GM19438 (cell line): ENCODE results near the gene CLEC2L.

Experiments used
- ATAC-seq: cut with Tn5 transposase; IDR thresholded peaks from one replicate; pipeline ENCODE4 v1.9.1; 2021; ENCODE audit warnings: low read depth; ENCODE audit not compliant: unreplicated experiment

CLEC2L gene

DNA sequence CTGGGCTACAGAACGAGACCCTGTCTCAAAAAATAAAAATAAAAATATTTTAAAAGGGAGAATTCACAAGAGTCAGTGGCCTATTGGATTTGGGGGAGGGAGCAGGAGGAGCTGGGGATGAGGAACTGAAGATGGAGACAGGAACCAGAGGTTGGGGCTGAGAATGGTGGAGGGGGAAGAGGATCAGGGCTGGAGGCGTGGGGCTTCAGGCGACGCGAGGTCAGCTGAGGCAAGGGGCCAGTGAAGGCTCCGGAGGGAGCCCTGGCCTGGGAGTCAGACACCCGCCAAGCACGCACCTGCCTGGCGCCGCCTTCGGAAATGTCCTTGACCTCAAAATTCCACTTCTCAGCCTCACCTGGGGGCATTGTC is 671 bp upstream of the CLEC2L start:
- no peak for ATAC-seq

DNA sequence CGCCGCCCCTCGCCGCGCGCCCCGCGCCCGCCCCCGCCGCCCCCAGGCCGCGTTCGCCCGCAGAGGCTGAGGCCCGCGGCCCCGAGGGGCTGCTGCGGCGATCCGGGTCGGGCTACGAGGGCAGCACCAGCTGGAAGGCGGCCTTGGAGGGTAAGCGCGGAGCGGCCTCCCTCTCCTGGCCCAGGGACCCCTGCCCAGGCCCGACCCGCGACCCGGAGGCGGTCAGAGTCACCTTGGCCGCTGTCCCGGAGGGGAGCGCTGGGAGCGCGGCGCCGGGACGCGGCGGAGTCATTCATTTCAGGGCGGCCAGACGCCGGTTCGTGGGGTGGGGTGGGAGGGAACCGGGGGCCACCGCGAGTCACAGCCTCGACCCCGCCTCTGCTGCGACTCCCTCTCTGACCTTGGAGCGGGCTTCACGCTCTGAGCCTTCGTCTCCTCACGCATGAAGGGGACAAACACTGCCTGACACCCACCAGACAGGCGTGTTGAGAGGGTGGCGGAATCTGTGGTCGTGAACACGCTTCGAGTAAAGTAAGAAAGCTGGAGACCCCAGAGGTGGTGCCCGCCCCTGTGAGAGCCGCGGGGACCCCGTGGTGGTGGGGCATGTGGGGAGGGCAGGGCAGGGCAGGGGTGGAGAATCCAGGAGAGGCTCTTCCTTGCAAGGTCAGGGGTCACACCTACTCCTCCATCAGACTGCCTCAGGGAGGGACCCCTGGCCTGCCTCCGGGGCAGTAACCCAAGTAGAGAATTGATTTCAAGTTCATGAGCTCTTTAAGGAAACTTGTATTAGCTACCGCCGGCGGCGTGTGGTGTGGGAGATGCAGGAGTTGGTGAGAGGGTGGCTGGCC is 707 bp downstream of the CLEC2L start:
- ATAC-seq, result no peak

DNA sequence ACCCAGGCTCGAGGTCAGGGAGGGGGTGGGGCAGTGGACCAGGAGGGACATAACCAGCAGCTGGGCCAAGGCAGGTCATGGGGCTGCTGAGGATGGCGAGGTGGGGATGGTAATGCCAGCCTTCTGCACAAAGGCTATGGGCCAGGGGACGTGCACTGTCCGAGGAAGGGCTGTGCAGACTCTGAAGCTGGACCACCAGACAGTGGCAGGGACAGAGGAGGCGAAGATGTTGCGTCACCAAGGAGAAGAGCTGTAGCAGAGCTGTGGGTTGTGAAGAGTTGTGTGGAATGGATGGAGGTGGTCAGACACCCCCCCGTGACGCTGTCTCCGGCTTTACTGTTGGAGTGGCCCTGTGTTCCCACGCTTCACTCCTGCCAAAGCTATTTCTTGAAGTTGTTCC is 1.8 kb downstream of the CLEC2L start:
- ATAC-seq, result no peak

DNA sequence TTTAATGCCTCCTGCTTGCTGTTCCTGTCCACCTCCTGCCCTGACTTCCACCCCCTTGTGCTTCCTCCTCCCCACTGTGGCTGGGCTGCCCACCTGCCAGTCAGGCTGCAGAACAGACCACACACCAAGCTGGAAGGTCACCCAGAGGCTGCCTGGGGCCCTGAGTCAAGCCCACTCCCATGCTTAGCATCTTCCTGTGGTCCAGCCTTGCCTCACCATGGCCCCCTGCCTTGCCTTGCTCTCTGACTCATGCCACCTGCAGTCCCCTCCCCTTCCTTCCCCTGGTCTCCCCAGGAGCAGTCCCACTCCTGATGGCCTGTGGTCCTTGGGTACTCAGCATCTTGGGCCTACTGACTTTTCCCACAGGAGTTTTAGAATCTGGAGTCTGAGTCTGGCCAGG is 2.3 kb downstream of the CLEC2L start:
- no peak for ATAC-seq

DNA sequence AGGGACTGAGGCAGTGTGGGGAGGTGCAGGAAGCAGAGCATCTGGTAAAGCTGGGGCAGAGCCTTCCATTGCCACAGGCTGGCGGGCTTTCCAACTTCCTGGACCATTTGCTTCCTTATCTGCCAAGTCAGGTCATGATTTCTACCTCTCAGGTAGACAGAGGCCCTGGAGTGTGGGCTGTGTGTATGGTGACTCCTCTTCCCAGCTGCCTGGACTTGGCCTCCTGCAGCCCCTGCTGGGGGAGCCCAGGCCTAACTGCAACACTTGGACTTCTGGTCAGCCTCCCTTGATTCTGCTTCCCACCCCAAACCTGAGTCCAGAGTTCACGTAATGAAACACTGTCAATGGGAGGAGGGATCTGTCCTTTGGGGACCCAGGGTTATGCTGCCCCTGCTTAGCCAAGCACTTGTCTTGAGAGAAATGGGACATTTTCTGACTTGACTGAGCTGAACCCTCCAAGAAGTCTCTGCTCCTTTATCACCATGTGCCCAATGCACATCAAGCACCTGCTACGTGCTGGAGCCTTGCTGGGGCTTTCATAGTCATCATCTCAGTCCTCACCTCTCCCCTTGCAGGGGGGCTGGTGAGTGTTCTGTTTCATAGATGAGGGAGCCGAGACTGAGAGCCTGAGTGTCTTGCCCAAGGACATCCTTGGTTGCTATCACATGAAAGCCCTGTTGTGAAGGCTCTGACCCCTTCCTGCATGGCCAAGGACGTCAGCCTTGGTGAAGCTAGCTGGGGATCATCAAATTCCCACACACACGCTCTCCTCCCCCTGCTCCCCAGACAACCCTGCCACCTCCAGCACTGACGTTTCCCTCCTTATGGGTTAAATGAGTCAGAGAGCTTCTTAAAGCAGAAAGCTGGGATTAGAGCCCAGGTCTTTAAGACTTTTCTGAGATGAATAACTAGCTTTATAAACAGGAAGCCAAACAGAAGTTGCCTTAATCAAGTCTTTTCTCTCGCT is 3.4 kb downstream of the CLEC2L start:
- no peak for ATAC-seq

DNA sequence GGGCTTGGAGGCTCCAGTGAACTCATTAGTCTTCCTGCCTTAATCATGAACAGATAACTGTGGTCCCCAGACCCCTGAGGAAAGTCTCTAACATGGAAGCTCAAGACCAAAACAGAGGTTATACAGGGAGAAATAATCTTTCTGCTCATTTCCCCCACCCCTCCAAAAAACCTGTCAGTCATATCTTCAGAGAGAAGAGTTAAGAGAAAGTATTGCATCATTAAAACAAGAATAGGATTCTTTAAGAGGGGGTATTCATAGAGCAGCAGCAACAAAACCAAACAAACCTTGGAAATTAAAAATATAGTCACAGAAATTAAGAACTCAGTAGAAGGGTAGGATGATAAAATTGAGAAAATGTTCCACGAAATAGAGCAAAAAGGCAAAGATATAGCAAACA is 7.6 kb downstream of the CLEC2L start:
- ATAC-seq, result no peak

DNA sequence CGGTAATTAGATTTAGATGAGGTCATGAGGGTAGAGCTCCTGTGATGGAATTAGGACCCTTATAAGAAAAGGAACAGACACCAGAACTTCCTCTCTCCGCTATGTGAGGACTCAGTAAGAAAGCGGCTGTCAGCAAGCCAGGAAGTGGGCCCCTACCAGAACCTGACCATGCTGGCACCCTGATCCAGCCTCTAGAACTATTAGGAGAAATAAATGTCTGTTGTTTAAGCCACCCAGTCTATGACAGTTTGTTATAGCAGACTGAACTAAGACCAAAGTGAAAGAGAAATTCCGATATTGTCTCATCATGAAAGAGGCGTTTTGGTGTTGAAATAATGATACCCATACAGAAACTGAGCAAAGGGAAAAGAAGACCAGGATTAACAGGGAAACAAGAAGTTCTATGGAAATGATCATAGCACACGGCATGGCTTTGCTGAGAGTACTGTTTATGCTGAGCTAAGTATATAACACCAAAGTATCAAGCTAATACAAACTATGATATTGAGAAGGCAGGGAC is 9.2 kb downstream of the CLEC2L start:
- no peak for ATAC-seq

DNA sequence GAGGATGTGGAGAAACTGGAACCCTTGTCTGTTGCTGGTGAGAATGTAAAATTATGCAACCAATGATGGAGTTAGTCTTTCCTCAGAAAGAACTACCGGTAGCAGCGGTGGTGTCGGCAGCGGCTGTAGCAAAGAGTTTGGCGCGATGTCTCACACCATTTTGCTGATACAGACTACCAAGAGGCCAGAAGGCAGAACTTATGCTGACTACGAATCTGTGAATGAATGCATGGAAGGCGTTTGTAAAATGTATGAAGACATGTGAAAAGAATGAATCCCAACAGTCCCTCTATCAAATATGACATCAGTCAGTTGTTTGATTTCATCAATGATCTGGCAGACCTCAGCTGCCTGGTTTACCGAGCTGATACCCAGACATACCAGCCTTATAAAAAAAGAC is 10.6 kb downstream of the CLEC2L start:
- no peak for ATAC-seq

DNA sequence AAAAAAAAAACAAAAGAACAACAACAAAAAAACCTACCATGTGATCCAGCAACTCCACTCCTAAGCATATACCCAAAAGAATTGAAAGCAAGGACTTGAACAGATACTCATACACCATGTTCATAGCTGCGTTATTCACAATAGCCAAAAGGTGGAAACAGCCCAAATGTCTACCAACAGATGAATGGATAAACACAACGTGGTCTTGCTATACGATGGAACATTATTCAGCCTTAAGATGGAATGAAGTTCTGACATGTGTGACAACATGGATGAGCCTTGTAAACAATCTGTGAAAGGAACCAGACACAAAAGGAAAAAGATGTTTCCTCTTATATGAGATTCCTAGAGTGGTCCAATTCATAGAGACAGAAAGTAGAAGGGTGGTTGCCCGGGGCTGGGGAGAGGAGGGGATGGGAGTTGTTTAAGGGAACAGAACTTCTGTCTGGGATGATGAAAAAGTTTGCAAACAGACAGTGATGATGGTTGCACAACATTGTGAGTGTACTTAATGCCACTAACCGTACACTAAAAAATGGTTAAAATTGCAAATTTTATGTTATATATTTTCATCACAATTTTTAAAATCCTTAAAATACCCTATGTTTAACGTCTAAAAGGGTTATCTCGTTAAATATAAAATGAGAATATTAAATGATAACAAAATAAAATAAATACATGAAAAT is 11.6 kb downstream of the CLEC2L start:
- ATAC-seq, result no peak

DNA sequence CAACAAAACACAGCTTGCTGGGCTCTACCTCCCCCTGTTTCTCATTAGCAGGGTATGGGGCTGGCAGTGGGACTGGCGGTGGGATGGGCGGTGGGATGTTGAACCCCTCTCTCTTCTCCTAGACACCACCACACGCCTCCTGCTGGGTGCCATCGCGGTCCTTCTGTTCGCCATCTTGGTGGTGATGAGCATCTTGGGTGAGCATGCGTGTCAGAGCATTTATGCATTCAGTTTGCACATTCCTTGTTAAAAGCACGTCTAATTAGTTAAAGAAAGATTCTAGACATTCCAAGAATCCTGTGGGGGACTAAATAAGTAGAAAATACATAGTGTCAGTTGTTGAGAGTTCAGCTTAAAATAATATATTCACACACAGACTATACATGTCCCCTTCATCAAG is 12.7 kb downstream of the CLEC2L start:
- ATAC-seq, result no peak

DNA sequence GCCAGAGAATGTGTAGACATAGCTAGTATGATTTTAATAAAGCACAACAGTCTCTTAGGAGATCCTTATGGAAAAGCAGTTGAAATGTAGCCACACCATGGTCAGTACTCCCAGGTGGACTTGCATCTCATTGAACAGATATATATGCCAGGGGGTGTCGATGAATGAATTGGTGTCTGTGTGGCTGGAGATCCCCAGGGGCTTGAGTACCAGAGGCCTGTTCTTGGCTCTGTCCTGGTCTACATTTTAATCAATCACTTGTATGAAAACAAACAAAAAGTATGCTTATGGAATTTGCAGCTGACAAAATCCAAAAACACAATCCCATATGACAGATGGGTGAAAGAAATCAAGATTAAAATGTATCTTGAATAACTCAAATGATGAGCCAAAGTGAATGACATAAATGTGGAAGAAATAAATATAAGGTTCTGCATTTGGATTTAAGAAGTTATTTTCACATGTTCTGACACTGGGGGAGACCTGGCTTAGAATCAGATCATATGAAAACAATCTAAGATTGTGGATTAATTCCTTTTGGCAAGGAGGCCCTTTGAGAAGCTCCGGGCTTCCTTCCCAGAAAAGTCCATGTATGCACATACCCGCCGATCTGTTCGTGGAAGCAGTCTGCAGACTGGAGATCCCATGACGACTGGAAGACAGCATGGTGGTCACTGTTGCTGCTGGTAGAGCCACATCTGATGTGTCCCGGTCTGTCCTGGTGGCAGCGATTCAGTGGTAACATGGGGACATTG is 15.6 kb downstream of the CLEC2L start:
- ATAC-seq, result no peak

DNA sequence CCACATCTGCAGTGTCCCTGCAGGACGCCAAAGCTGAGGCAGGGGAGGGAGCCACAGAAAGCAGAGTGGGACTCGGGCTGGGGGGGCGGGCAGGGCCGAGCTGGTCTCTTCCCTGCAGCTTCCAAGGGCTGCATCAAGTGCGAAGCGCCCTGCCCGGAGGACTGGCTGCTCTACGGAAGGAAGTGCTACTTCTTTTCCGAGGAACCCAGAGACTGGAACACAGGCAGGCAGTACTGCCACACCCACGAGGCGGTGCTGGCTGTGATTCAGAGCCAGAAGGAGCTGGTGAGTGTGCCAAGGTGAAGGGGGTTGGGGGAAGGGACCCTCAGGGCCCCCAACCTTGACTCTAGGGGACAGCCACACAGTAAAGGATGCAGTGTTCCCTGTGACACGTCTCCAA is 16.7 kb downstream of the CLEC2L start:
- ATAC-seq, result no peak

DNA sequence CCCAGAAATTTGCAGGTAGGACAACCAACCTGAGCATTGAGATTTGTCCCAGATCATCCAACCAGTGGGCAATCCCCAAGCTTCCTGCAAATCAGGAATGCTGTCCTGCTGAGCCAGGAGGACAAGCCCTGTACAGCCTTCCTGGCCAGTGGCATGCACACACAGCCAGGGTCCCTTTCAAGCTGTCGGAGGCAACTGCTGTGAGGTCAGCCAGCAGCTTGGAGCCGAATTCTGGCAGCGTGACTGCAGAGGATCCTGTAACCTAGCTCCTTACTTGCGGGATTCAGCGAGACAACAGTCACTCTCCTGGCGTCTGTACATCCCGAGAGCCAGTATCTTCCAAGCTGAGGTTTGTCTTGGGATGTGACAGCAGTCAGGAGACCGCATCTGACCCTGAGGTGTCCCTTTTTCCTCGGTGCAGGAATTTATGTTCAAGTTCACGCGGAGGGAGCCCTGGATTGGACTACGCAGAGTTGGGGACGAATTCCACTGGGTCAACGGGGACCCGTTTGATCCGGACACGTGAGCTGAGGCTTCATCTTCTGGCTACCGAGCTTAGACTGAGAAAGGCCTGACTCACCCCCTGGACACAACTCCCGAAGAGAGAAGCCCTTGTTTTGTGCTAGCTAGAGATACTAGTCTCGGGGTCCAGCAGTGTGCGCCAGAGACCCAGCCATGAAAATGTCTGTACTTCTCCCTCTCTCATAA is 18.3 kb downstream of the CLEC2L start:
- no peak for ATAC-seq

DNA sequence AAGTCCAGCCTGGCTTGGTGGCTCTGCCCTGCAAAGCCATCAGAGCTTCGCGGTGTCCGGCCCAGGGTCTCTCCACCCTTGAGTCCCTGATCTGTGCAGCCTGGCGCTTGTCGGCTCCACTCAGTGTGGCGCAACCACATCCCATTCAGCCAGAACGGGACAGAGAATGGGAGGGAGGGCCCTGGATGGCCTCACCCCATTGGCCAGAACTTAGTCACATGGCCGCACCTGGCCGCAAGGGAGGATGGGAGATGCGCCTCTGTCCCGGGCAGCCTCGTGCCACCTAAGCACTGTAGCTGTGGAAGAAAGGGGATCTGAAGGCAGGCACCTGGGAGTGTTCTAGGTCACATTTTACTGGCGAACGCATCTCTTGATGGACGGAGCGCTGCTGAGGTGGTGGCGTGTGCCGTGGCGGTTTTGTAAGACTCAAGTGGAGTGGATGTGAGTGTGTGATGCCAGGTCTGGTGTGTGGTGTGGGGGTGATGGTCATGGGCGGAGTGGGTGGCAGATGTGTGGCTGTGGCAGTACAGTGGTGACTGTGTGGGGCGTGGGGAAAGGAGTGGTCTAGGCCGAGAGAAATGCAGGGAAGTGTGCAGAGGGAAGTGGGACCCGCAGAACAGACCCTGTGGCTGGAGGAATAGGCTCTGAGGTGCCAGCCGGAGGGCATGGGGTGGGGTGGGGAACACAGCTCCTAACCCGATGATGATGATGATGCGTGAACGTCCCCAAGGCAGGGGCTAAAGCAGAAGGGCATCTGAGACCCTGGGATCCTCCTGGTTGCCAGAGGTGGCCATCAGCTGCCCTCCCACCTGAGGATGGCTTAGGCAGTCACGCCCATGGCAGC is 19.0 kb downstream of the CLEC2L start:
- no peak for ATAC-seq

DNA sequence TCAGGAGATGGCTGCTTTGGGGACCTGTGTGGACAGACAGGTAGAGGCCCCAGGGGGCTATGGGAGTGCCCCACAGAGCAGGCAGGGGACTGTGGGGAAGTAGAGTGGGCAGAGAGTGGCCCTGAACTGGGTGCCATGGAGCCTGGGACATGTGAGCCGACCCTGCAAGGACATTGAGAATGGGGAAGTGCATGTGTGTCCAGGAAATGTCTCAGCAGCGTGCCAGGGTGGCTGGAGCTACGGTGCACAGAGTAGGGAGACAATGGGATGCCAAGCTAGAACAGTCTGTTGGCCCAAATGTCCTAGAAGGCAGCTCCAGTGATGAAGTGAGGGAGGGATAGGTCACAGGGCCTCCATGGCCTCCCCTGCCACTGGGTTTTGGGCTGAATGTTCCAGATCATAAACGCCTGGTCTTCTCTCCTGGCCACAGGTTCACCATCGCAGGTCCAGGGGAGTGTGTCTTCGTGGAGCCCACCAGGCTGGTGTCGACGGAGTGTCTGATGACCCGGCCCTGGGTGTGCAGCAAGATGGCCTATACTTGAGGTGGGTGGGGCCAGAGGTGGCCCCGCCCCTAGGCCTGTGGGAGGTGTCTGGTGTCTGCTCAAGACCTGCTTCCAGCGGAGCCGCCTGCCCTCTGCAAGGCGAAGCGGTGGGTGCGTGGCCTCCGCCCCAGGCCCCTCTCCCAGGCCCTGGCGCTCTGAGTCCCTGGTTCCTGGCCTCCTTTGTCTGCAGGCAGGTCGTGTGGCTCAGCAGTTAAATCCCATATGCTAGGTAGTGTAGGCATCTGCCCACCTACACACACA is 20.5 kb downstream of the CLEC2L start:
- ATAC-seq, result no peak

DNA sequence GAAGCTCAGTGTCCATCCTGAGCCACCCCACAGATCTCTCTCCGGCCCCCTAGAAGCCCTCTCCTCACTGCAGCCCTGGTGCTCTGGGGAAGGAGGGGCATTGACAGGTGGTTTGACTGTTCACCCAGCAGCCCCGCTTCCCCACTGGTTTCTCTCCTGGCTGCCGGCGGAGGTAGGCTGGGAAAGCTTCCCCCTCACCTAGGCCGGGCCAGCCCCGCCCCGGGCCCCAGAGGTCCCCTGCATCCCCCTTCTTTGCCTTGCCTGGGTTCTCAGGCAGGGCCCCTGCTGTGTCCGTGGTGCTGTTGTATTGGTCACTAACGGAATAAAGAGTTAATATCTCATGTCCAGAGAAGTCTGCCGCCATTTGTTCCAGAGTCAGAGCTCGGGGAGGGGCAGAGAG is 21.2 kb downstream of the CLEC2L start:
- no peak for ATAC-seq

DNA sequence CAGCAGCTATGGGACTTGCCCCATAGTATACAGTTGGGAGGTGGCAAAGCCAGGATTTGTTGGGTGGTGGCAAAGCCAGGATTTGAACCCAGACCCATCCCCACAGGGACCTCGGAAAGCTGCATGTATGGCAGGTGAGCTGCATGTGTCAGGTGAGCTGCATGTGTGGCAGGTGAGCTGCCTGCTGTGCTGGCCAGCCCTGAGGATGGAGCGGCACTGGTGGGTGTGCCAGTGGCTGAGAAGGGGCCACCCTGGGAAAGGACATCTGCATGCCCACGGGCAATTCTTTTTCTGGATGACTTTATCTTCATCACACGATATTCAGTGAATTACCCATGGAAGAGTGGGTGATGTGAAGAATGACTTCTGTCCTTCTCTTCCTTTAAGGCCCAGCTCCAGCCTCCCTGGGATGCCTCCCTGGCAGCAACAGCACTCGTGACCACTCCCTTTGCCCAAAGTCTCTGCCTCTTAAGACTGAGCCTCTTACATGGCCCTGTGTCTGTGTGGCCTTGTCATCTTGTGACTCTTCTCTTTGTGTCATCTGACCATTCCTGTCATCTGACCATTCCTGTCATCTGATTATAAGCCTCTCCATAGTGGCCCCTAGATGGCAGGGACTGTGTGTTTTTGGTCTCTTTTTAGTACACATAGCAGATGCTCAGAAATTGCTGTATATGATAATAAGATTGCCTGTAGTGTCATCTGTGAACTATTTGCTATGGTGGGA is 25.0 kb downstream of the CLEC2L start:
- no peak for ATAC-seq
